Measurements from ENCODE around the gene PDLIM1. TPM values are rescaled to one million over a fixed set of nuclear protein-coding genes. Genes with fewer than 3 reads are reported as not detected.

Gene PDLIM1
- total RNA-seq, 1 experiment from 2014 or later: 183 TPM

- Histone ChIP-seq H3K27ac (ENCODE audit: low read length) (no peak overlapping the region), H3K9me3 (ENCODE audit: control insufficient read depth, insufficient read depth, low read depth, low read length) (no peaks in the 10 kb centered on the region), H3K4me3 (ENCODE audit: low read depth in 2 of 2, low read length in 2 of 2) (no peak overlapping the region), H3K36me3 (ENCODE audit: control insufficient read depth, insufficient read depth, low read length) (peaks cover 12% of the 10 kb centered on the region), H3K27me3 (ENCODE audit: control insufficient read depth, insufficient read depth, low read length) (no peaks in the 10 kb centered on the region), H3K4me1 (ENCODE audit: control insufficient read depth, insufficient read depth, low read length) (peaks cover 3% of the 10 kb centered on the region; the same call in 1 of the 2 replicates)
- TF ChIP-seq POLR2AphosphoS5 (IDR thresholded peaks at IDR 0.05; ENCODE audit: low read depth, low read length) (no peak), SIN3A (IDR thresholded peaks at IDR 0.05; ENCODE audit: borderline replicate concordance, insufficient read depth, low read depth, low read length) (no peak), TCF7L2 (IDR thresholded peaks at IDR 0.05; ENCODE audit: low read depth, low read length) (no peak), REST (IDR thresholded peaks at IDR 0.05; ENCODE audit: insufficient read depth in 1 of 2, low read depth in 2 of 2, low read length in 1 of 2) (no peak)
- TF ChIP-seq, protein P1, sequence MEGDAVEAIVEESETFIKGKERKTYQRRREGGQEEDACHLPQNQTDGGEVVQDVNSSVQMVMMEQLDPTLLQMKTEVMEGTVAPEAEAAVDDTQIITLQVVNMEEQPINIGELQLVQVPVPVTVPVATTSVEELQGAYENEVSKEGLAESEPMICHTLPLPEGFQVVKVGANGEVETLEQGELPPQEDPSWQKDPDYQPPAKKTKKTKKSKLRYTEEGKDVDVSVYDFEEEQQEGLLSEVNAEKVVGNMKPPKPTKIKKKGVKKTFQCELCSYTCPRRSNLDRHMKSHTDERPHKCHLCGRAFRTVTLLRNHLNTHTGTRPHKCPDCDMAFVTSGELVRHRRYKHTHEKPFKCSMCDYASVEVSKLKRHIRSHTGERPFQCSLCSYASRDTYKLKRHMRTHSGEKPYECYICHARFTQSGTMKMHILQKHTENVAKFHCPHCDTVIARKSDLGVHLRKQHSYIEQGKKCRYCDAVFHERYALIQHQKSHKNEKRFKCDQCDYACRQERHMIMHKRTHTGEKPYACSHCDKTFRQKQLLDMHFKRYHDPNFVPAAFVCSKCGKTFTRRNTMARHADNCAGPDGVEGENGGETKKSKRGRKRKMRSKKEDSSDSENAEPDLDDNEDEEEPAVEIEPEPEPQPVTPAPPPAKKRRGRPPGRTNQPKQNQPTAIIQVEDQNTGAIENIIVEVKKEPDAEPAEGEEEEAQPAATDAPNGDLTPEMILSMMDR (IDR thresholded peaks at IDR 0.05): no peak
- POLR2A ChIA-PET: no interaction called here
- peak; percentile 49; the same call in 1 of the 2 replicates for ATAC-seq
- CTCF ChIA-PET: no interaction called here
- in situ Hi-C loops (cut with HindIII; ENCODE audit: low pct_unique_long_range_greater_than_20kb, low sequenced_read_pairs) (no loop called here), intact Hi-C loops (cut with micrococcal nuclease; ENCODE audit: unreplicated experiment) (no loop called here)
- DNase-seq (ENCODE audit: low read depth, low spot score): no peak
- no TSS peak for BruUV-seq (replicated peaks)
Measured at GRCh38 chr10:95266674-95267095, 24.1 kb downstream of the PDLIM1 start.

GRCh38 chr10:95265572-95265971, 25.2 kb downstream of the PDLIM1 start:
- H3K4me1 ChIP-seq (ENCODE audit: control insufficient read depth, insufficient read depth, low read length): peaks cover 13% of the 10 kb centered on the region
- H3K27ac ChIP-seq (ENCODE audit: low read length): no peak overlapping the region
- no peaks in the 10 kb centered on the region for H3K27me3 ChIP-seq (ENCODE audit: control insufficient read depth, insufficient read depth, low read length)
- in situ Hi-C loops (cut with HindIII; ENCODE audit: low pct_unique_long_range_greater_than_20kb, low sequenced_read_pairs) (no loop called here), intact Hi-C loops (cut with micrococcal nuclease; ENCODE audit: unreplicated experiment) (no loop called here)
- no peak for TF ChIP-seq TCF7L2 (IDR thresholded peaks at IDR 0.05; ENCODE audit: low read depth, low read length)
- no peak for TF ChIP-seq SIN3A (IDR thresholded peaks at IDR 0.05; ENCODE audit: borderline replicate concordance, insufficient read depth, low read depth, low read length)
- TF ChIP-seq POLR2AphosphoS5 (IDR thresholded peaks at IDR 0.05; ENCODE audit: low read depth, low read length): no peak
- TF ChIP-seq REST (IDR thresholded peaks at IDR 0.05; ENCODE audit: insufficient read depth in 1 of 2, low read depth in 2 of 2, low read length in 1 of 2): no peak
- TF ChIP-seq, protein P1 (IDR thresholded peaks at IDR 0.05): no peak
- no TSS peak for BruUV-seq (replicated peaks)
- ChIA-PET POLR2A (interaction anchor here (0.6 to 0.7 kb wide), 2 partner anchors 18 to 21 kb away, joined by 3 to 8 read pairs; no protein-coding TSS in a partner anchor), CTCF (no interaction called here)
- no peak overlapping the region for H3K4me3 ChIP-seq (ENCODE audit: low read depth in 2 of 2, low read length in 2 of 2)
- no peaks in the 10 kb centered on the region for H3K9me3 ChIP-seq (ENCODE audit: control insufficient read depth, insufficient read depth, low read depth, low read length)
- ATAC-seq (no peak), DNase-seq (ENCODE audit: low read depth, low spot score) (no peak)
- peaks cover 12% of the 10 kb centered on the region for H3K36me3 ChIP-seq (ENCODE audit: control insufficient read depth, insufficient read depth, low read length)

Data from Panc1 (cell line).